Upper lobe of left lung (tissue), 6 donors: ENCODE measurements around the gene CTRL. TPM values are rescaled to one million over a fixed set of nuclear protein-coding genes. Genes with fewer than 3 reads are reported as not detected.
A peak's percentile ranks its signal among the peaks of the same experiment; 100 is the strongest.

Source experiments
- ATAC-seq, 2 donors: fragments of 200-7000 bp; cut with Tn5 transposase; one replicate each; pipeline ENCODE4 v1.9.1; 2022; ENCODE audit warnings: mild to moderate bottlenecking in 2 of 2, moderate library complexity in 2 of 2; ENCODE audit not compliant: low FRiP score in 2 of 2
- DNase-seq, 2 donors: peaks; one replicate each; pipeline ENCODE4 v3.0.0-alpha.2; 2019 to 2020
- H3K27ac ChIP-seq, 4 donors: fragments of 200-600 bp; sonication (generic); one replicate each; pipeline ENCODE4 v1.5.1; 2016 to 2019
- H3K27me3 ChIP-seq, 4 donors: fragments of 200-600 bp; sonication (generic); one replicate each; pipeline ENCODE4 v1.5.1; 2017 to 2019
- H3K36me3 ChIP-seq, 4 donors: fragments of 200-600 bp; sonication (generic); one replicate each; pipeline ENCODE4 v1.5.1; 2016 to 2019
- H3K4me1 ChIP-seq, 4 donors: fragments of 200-600 bp; sonication (generic); one replicate each; pipeline ENCODE4 v1.5.1; 2018 to 2019
- H3K4me3 ChIP-seq, 4 donors: fragments of 200-600 bp; sonication (generic); one replicate each; pipeline ENCODE4 v1.5.1; 2017 to 2019; ENCODE audit warnings: mild to moderate bottlenecking in 2 of 4, moderate library complexity in 1 of 4
- H3K9me3 ChIP-seq, 4 donors: fragments of 200-600 bp; sonication (generic); one replicate each; pipeline ENCODE4 v1.5.1; 2018 to 2019
- EP300 ChIP-seq, 4 donors: sonication (generic); formaldehyde crosslinking; IDR thresholded peaks; one replicate each; pipeline ENCODE4 v1.5.1; 2017; ENCODE audit warnings: antibody characterized with exemption in 4 of 4, control low read depth in 2 of 4
- POLR2A ChIP-seq, 4 donors: fragments of 450-650 bp; IDR thresholded peaks; one replicate each; pipeline ENCODE4 v1.5.1; 2016 to 2017; ENCODE audit warnings: antibody characterized with exemption in 4 of 4, mild to moderate bottlenecking in 2 of 4
- POLR2AphosphoS5 ChIP-seq, 2 donors: sonication (generic); formaldehyde crosslinking; IDR thresholded peaks; one replicate each; pipeline ENCODE4 v1.5.1; 2017; ENCODE audit warnings: antibody characterized with exemption in 2 of 2
- WGBS, 2 donors: methylation state at CpG; one replicate each; pipeline ENCODE4 v1.1.5; 2017 to 2018; 5-methylcytosine and 5-hydroxymethylcytosine counted together
- total RNA-seq, 6 donors: library from RNA; depleted of rRNA in 4 of 6; stranded (reverse); fragments of >200 nt in 4 of 6; gene quantifications; one replicate each; pipeline versions ENCODE4 v1.1.0 to v1.2.1, GENCODE V29; 2016 to 2021
- TF ChIP-seq, protein P1 (sequence below), 6 experiments: fragments of 450-650 bp in 4 of 6; fragments of 200-600 bp in 2 of 6; sonication (generic) in 2 of 6; IDR thresholded peaks; one replicate each; pipeline ENCODE4 v1.5.1; 2016 to 2019; ENCODE audit warnings: antibody characterized with exemption in 6 of 6
- donor health status: DM: no; HTN: no; CAD: no; lungs with moderate emphysema.
- donor health status: DM: no; HTN: yes; CAD: no; lungs with severe emphysema.

The CTRL gene
- total RNA-seq, 6 donors from 2014 or later, result 1.6 to 4.2 (median 2.4) TPM

DNA sequence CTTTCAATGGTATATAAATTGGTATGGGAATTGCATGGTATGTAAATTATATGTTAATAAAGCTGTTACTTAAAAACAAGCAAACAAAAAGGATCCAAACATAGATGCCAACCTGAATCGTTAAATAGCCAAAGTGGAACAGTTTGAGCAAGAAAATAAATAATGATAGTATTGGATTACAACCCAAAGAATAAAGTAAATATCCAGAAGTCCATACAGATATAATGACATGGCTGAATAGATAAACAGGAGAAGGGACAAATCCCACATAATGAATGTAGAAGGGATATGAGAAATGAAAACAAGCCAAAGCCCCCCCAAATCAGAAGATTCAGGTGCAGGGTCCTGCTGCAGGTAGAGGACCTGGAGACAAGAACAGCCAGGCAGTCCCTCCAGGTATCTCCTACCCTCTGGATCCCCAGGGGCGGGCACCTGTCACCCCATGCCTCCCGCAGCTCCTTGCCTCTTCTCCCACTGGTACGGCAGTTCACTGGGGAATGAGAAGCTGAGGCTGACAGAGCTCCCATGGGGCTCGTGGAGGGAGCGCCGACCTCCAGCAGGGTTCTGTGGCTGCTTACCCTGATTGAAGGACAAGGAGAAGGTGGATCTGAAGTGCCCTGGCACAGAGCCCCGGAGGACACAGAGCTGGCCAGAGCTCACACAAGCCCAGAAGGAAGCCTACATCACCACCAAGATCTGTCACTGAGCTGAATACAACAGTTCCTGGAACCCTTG is 22.1 kb upstream of the CTRL start:
- Histone ChIP-seq H3K36me3 (peaks cover 29 to 99% (median 74%) of the 10 kb centered on the region in 4 donors), H3K9me3 (no peaks in the 10 kb centered on the region), H3K4me1 (peaks cover 2 to 8% (median 4%) of the 10 kb centered on the region in 4 donors), H3K27ac (peak overlapping the region in 1 of 4 donors; percentile 14), H3K4me3 (no peak overlapping the region), H3K27me3 (no peaks in the 10 kb centered on the region)
- DNase-seq, result no peak
- no peak for ATAC-seq
- WGBS, 2 donors, result 79 to 90% methylated on average over 3 to 8 of the region's 8 CpGs
- TF ChIP-seq POLR2AphosphoS5 (IDR thresholded peaks at IDR 0.05) (no peak), EP300 (IDR thresholded peaks at IDR 0.05) (no peak), POLR2A (IDR thresholded peaks at IDR 0.05) (no peak)
- TF ChIP-seq, protein P1, sequence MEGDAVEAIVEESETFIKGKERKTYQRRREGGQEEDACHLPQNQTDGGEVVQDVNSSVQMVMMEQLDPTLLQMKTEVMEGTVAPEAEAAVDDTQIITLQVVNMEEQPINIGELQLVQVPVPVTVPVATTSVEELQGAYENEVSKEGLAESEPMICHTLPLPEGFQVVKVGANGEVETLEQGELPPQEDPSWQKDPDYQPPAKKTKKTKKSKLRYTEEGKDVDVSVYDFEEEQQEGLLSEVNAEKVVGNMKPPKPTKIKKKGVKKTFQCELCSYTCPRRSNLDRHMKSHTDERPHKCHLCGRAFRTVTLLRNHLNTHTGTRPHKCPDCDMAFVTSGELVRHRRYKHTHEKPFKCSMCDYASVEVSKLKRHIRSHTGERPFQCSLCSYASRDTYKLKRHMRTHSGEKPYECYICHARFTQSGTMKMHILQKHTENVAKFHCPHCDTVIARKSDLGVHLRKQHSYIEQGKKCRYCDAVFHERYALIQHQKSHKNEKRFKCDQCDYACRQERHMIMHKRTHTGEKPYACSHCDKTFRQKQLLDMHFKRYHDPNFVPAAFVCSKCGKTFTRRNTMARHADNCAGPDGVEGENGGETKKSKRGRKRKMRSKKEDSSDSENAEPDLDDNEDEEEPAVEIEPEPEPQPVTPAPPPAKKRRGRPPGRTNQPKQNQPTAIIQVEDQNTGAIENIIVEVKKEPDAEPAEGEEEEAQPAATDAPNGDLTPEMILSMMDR (IDR thresholded peaks at IDR 0.05), result no peak

DNA sequence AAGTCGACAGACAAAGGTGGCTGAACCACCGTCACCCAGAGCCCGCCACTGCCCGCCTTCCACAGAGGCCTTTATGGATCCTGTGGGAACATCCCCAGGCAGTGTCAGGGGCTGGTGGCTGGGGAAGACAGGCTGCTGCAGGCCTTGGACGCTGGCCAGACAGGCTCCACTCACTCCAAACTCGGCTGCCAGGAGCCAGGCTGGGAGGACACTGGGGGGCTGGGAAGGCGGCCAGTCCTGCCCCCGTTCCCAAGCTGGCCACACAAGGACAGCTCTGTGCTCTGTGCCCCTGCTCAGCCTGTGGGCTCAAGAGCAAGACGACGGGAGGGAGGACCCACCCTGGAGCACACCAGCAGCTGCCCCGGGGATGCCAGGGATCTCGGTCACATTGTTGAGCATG is 19.8 kb upstream of the CTRL start:
- peak in 1 of 2 donors; percentile 6 for ATAC-seq

DNA sequence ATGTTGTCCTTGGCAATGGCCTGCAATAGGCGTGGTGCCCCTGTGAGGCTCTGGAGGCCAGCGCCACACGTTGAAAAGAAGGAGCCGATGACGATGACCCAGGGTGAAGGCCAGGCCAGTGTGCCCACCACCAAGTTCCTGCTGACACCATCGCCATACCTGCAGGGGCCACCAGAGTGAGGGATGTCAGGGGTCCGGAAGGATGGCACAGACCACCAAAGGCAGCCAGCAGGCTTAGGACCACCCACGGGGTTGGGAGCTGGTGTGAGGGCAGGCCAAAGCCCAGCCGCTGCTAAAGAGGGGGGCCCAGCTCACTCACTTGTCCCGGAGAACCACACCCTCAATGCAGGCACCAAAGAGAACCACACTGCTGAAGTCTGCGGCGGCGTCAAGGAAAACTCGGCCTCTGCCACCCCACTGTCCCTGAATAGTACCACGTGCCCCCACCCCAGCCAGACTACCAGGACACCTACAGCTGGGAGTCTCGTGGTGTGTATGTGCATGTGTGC is 18.7 kb upstream of the CTRL start:
- Histone ChIP-seq H3K36me3 (peaks cover 46 to 99% (median 90%) of the 10 kb centered on the region in 4 donors), H3K4me3 (no peak overlapping the region), H3K4me1 (no peaks in the 10 kb centered on the region), H3K27me3 (no peaks in the 10 kb centered on the region), H3K27ac (no peak overlapping the region), H3K9me3 (no peaks in the 10 kb centered on the region)
- 79 to 90% methylated on average over 6 to 8 of the region's 16 CpGs for WGBS, 2 donors
- ATAC-seq, result no peak
- no peak for TF ChIP-seq EP300 (IDR thresholded peaks at IDR 0.05)
- TF ChIP-seq POLR2AphosphoS5 (IDR thresholded peaks at IDR 0.05), result no peak
- TF ChIP-seq, protein P1 (IDR thresholded peaks at IDR 0.05), result no peak
- TF ChIP-seq POLR2A (IDR thresholded peaks at IDR 0.05), result no peak
- DNase-seq, result peak in 1 of 2 donors; percentile 41

More for the DNA sequence above, 19.8 kb upstream of the CTRL start:
- WGBS, 2 donors, result 75 to 86% methylated on average over 12 of the region's 12 CpGs
- Histone ChIP-seq H3K4me1 (no peaks in the 10 kb centered on the region), H3K9me3 (no peaks in the 10 kb centered on the region), H3K27ac (peak overlapping the region in 1 of 4 donors; percentile 32), H3K4me3 (no peak overlapping the region), H3K36me3 (peaks cover 37 to 99% (median 87%) of the 10 kb centered on the region in 4 donors), H3K27me3 (no peaks in the 10 kb centered on the region)
- no peak for DNase-seq
- TF ChIP-seq POLR2AphosphoS5 (IDR thresholded peaks at IDR 0.05), result no peak
- TF ChIP-seq, protein P1 (IDR thresholded peaks at IDR 0.05), result no peak
- no peak for TF ChIP-seq EP300 (IDR thresholded peaks at IDR 0.05)
- TF ChIP-seq POLR2A (IDR thresholded peaks at IDR 0.05), result no peak

GRCh38 chr16:67949645-67950044 is 18.0 kb upstream of the CTRL start:
- Histone ChIP-seq H3K4me1 (peaks cover 0 to 2% (median under 1%) of the 10 kb centered on the region in 4 donors), H3K27me3 (no peaks in the 10 kb centered on the region), H3K27ac (no peak overlapping the region), H3K9me3 (no peaks in the 10 kb centered on the region), H3K4me3 (no peak overlapping the region), H3K36me3 (peaks cover 50 to 99% (median 91%) of the 10 kb centered on the region in 4 donors)
- WGBS, 2 donors, result 91% methylated on average over 11 of the region's 11 CpGs; no CpG with 5 or more reads in 1 of the 2 donors
- ATAC-seq (no peak), DNase-seq (no peak)
- TF ChIP-seq, protein P1 (IDR thresholded peaks at IDR 0.05), result no peak
- TF ChIP-seq POLR2A (IDR thresholded peaks at IDR 0.05), result no peak
- TF ChIP-seq POLR2AphosphoS5 (IDR thresholded peaks at IDR 0.05), result no peak
- no peak for TF ChIP-seq EP300 (IDR thresholded peaks at IDR 0.05)
